HUES6 (cell line): ENCODE measurements around the gene ITPKB.

Source experiments
- H3K27ac ChIP-seq: 2 replicates; pipeline ENCODE4 v1.7.0; 2013; ENCODE audit warnings: low read depth, mild to moderate bottlenecking, low read length, inconsistent platforms
- H3K27me3 ChIP-seq: 2 replicates; pipeline ENCODE4 v1.6.1; 2013; ENCODE audit warnings: low read length; ENCODE audit not compliant: control insufficient read depth, insufficient read depth
- H3K36me3 ChIP-seq: 2 replicates; pipeline ENCODE4 v1.6.1; 2013; ENCODE audit warnings: low read length; ENCODE audit not compliant: control insufficient read depth, insufficient read depth
- H3K4me1 ChIP-seq: 2 replicates; pipeline ENCODE4 v1.6.1; 2013; ENCODE audit warnings: low read length; ENCODE audit not compliant: control insufficient read depth, insufficient read depth
- H3K4me3 ChIP-seq: 2 replicates; pipeline ENCODE4 v1.5.1; 2013; ENCODE audit warnings: low read depth, low read length
- H3K9ac ChIP-seq: one replicate; pipeline ENCODE4 v1.6.1; 2013; ENCODE audit warnings: mild to moderate bottlenecking, low read length
- H3K9me3 ChIP-seq: 2 replicates; pipeline ENCODE4 v1.6.1; 2013; ENCODE audit warnings: low read depth, low read length; ENCODE audit not compliant: control insufficient read depth, insufficient read depth

The ITPKB gene

GRCh38 chr1:226646870-226647449 is 92.1 kb downstream of the ITPKB start:
- Histone ChIP-seq H3K4me1 (peaks cover 23% of the 10 kb centered on the region), H3K27ac (no peak overlapping the region), H3K36me3 (peaks cover 4% of the 10 kb centered on the region; the same call in 1 of the 2 replicates), H3K27me3 (no peaks in the 10 kb centered on the region), H3K9ac (no peak overlapping the region), H3K4me3 (no peak overlapping the region), H3K9me3 (no peaks in the 10 kb centered on the region)

DNA sequence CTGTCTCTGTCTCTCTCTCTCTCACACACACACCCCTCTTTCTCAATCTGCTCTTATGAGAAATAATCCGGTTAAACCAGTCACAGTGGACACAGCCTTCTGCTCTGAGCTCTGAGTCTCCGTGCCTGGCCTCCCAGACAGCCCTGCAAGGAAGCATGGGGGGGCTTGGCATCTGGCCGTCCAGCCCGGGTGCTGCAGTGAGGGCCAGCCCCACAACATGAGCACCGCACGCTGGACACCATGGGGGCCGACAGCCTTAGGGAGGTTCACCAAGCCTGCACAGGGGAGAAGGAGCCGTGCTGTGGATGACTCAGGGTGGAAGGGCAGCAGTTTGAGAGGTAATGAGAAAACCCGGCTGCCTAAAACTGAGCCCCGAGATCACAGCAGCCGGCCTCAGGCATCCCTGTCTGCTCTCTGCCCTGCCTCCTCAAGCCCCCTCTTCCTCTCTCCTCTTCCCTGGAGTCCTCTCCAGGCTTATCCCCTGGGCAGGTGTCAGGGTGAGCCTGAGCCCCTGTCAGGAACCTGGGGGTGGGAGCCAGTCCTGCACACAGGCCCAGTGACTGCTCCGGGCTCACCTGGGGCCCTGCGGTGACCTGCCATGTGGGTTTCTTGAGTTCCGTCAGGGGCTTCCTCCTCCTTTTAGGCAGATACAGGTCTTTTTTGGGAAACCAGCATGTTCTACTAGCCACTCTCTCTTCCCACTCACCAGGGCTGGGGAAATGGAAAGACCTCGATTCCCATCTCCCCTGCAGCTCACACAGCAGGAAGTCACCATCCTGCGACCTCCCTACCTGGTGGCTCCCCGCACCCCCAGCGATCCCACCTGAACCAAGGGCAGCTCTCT is 92.8 kb downstream of the ITPKB start:
- peaks cover 23% of the 10 kb centered on the region for H3K4me1 ChIP-seq
- H3K9ac ChIP-seq = no peak overlapping the region
- no peaks in the 10 kb centered on the region for H3K9me3 ChIP-seq
- peaks cover 4% of the 10 kb centered on the region; the same call in 1 of the 2 replicates for H3K36me3 ChIP-seq
- no peak overlapping the region for H3K4me3 ChIP-seq
- H3K27ac ChIP-seq = no peak overlapping the region
- H3K27me3 ChIP-seq = no peaks in the 10 kb centered on the region

- H3K9ac ChIP-seq = no peak overlapping the region
- H3K36me3 ChIP-seq = peaks cover 4% of the 10 kb centered on the region; the same call in 1 of the 2 replicates
- H3K27ac ChIP-seq = no peak overlapping the region
- H3K9me3 ChIP-seq = no peaks in the 10 kb centered on the region
- no peaks in the 10 kb centered on the region for H3K27me3 ChIP-seq
- H3K4me1 ChIP-seq = peaks cover 24% of the 10 kb centered on the region
- no peak overlapping the region for H3K4me3 ChIP-seq
Observed at GRCh38 chr1:226645279-226645976, 93.7 kb downstream of the ITPKB start.

GRCh38 chr1:226644541-226645176 is 94.4 kb downstream of the ITPKB start:
- no peak overlapping the region for H3K4me3 ChIP-seq
- H3K9me3 ChIP-seq = no peaks in the 10 kb centered on the region
- peaks cover 25% of the 10 kb centered on the region; the same call in 1 of the 2 replicates for H3K4me1 ChIP-seq
- H3K27ac ChIP-seq = no peak overlapping the region
- H3K9ac ChIP-seq = no peak overlapping the region
- H3K27me3 ChIP-seq = no peaks in the 10 kb centered on the region
- H3K36me3 ChIP-seq = peaks cover 4% of the 10 kb centered on the region; the same call in 1 of the 2 replicates

DNA sequence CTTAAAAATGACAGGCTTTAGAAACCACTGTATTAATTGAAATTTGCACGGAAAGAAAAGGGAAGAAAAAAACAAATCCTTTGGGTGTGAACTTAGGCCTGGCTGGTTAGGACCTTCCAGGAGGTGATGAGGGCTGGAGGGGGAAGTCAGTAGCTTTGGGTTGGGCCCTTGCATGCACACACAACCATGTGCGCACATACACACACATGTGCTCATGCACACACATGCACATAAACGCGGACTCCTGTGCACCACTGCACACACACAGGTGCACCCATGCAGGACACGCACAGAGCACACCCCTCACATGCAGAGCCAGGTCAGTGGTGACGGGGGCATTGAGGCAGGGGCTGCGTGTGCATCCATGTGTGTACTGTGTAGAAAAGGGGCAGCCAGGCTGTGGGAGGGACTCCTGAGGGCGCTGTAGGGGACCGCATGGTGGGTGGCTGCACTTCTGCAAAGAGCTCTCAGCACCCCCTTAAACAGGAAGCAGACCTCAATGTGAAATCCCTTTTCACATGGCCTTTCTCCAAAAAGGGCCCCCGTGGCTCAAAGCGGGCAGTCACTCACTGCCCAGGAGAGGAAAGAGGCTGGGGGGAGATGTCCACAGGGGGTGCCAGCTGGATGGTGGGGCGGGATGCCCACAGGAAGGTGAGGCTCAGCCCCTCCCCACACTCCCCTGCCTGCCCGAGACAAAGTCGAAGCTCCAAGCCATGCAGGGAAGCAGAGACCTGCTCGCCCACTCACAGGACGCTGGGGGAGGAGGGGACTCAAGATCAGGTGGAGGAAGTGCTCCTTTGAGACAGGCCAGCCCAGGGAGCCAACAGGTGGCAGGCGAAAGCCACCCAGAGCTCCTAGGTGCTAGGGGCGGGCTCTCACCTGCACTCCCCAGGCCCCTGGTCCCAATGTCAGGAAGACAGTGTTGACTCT is 95.2 kb downstream of the ITPKB start:
- Histone ChIP-seq H3K36me3 (peaks cover 4% of the 10 kb centered on the region; the same call in 1 of the 2 replicates), H3K9me3 (no peaks in the 10 kb centered on the region), H3K4me3 (no peak overlapping the region), H3K27ac (no peak overlapping the region), H3K27me3 (no peaks in the 10 kb centered on the region), H3K9ac (no peak overlapping the region), H3K4me1 (peaks cover 25% of the 10 kb centered on the region; the same call in 1 of the 2 replicates)

DNA sequence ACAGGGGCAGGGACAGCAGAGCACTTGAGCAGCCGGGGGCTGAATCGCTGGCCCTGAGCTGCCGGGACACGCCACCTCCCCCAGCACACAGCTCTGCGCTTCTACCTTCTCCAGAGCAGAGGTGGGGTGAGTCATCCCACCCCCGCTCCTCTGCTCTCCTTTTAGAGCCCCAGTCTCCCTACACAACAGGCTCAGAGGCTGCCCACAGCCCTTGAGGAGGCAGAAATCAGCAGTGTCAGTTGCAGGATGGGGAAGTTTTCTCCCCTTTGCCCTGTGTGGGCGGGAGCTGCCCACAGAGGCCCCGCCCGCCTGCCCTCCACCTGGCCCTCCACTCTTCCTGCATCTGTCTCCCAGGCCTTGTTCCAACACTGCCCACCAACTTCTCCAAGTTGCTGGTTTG is 95.9 kb downstream of the ITPKB start:
- Histone ChIP-seq H3K9ac (no peak overlapping the region), H3K9me3 (no peaks in the 10 kb centered on the region), H3K36me3 (peaks cover 4% of the 10 kb centered on the region; the same call in 1 of the 2 replicates), H3K27ac (no peak overlapping the region), H3K4me3 (no peak overlapping the region), H3K4me1 (peaks cover 25% of the 10 kb centered on the region; the same call in 1 of the 2 replicates), H3K27me3 (no peaks in the 10 kb centered on the region)

DNA sequence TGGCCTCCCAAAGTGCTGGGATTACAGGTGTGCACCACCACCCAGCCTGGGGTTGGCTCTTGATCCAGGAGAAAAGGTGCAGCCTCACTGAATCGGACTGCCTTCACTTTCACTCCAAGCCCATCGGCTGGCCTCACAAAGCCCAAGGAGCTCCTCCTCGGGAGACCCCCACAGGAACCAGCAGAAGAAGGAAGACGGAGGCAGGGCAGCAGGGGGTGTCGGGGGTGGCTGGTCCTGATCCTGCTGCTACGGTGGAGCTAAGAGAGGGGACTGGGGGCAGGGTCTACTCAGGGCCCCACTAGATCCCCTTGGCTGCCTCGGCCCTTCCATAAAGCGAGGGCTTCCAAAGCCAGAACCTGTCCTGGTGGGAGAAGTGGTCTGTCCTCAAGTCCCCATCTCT is 96.7 kb downstream of the ITPKB start:
- H3K27me3 ChIP-seq = no peaks in the 10 kb centered on the region
- H3K36me3 ChIP-seq = no peaks in the 10 kb centered on the region; the same call in 1 of the 2 replicates
- no peak overlapping the region for H3K27ac ChIP-seq
- no peaks in the 10 kb centered on the region for H3K9me3 ChIP-seq
- peaks cover 25% of the 10 kb centered on the region; the same call in 1 of the 2 replicates for H3K4me1 ChIP-seq
- H3K4me3 ChIP-seq = no peak overlapping the region
- H3K9ac ChIP-seq = no peak overlapping the region

- no peaks in the 10 kb centered on the region for H3K27me3 ChIP-seq
- H3K4me1 ChIP-seq = peaks cover 25% of the 10 kb centered on the region; the same call in 1 of the 2 replicates
- H3K4me3 ChIP-seq = no peak overlapping the region
- no peak overlapping the region for H3K27ac ChIP-seq
- no peak overlapping the region for H3K9ac ChIP-seq
- H3K9me3 ChIP-seq = no peaks in the 10 kb centered on the region
- no peaks in the 10 kb centered on the region; the same call in 1 of the 2 replicates for H3K36me3 ChIP-seq
Observed at GRCh38 chr1:226641671-226642231, 97.3 kb downstream of the ITPKB start.

DNA sequence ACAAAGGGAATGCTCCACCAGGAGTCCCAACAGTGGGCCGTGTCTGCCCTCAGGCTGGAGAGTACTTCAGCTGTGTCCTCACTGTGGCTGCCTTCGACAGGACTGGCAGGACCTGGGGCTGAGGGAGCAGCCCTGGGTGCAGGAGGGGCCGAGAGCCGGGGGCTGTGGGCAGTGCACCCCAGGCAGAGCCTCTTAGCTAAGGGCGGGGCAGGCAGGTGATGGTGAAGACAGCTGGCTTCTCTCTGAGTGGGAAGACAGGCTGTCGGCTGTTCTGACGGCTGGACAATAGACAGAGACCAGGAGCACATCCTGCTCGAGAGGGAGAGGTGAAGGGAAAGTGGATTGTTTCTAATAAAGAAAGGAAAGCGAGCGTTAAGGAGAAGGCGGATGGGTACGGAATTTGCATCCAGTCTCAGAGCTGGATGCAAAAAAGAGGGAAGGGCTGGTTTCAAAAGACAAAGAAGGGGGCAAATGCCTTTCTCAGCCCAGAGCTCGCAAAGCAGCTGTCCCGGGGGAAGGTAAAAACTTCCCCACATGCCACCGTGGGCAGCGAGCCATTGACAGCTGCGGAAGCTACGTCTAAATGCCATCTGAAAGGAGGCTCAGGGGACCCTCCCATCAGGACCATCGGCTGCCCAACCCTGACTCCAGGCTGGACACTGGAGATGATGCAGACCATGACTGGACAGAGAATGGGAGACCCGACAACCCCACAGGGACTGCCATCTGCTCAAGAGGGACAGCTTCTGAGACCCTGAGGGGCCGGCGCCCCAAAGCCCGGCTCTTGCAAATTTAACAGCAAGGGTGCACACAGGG is 98.6 kb downstream of the ITPKB start:
- H3K36me3 ChIP-seq = no peaks in the 10 kb centered on the region; the same call in 1 of the 2 replicates
- peaks cover 35% of the 10 kb centered on the region; the same call in 1 of the 2 replicates for H3K4me1 ChIP-seq
- H3K9me3 ChIP-seq = no peaks in the 10 kb centered on the region
- H3K9ac ChIP-seq = no peak overlapping the region
- H3K4me3 ChIP-seq = no peak overlapping the region
- H3K27ac ChIP-seq = no peak overlapping the region
- no peaks in the 10 kb centered on the region for H3K27me3 ChIP-seq
